ENCODE results near the gene BPIFB6.

Gene BPIFB6

DNA sequence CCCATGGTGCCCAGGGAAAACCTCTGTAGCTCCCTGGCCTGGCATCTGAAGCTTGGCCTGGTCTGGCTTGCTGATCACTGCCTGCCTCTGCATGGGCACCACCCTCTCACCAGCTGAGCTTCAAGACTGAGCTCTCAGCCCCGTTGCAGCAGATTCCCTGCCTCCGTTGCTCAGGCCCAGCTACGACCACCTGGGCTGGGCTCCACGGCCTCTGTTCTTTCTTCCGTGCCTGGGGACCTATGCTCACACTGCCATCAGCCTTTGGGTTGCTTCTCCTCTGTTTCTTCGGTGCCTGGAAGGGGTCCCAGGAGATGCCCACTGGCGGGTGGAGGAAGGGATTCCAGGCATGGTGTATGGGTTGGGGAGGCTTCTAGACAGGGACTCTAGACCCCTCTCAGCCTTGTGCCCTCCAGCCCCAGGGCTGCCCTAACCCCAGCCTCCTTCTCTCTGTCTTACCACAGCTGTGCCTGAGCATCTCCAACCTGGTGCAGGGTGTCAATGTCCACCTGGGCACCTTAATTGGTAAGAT lies 14.8 kb upstream of the BPIFB6 start:
- DNase-seq = no peak

GRCh38 chr20:33017542-33017941 lies 13.9 kb upstream of the BPIFB6 start:
- no peak for DNase-seq

- no peak for DNase-seq
Observed at GRCh38 chr20:33018169-33018931, 13.1 kb upstream of the BPIFB6 start.

DNA sequence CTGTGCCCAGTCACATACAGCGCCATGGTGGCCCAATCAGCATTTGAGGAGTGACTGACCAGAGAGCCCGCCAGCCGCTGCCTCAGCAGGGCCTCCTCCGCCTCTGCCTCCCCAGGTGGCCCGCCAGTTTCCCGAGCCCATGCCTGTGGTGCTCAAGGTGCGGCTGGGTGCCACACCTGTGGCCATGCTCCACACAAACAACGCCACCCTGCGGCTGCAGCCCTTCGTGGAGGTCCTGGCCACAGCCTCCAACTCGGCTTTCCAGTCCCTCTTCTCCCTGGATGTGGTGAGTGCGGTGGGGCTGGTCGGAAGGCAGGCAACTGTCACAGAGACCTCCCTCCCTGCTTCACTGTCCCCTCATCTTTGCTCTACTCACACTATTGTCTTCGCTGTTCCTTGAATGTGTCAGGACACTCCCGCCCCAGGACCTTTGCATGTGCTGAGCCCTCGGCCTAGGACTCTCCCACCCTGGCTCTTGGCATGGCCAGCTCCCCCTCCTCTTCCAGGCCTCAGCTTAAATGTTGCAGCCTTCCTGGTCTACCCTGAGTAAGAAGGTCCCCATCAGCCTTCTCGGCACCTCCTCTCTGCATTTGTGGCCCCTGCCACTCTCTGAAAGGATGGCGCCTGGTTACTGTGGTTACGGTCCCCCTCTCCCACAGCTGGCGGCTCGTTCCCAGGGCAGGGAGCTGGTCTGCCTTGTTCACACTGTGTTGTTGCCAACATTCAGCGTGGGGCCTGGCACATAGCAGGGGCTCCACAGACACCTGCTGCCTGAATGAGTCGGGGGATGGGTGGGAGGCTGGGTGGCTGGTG lies 11.8 kb upstream of the BPIFB6 start:
- DNase-seq = no peak

GRCh38 chr20:33020278-33021161 lies 10.9 kb upstream of the BPIFB6 start:
- DNase-seq = no peak

DNA sequence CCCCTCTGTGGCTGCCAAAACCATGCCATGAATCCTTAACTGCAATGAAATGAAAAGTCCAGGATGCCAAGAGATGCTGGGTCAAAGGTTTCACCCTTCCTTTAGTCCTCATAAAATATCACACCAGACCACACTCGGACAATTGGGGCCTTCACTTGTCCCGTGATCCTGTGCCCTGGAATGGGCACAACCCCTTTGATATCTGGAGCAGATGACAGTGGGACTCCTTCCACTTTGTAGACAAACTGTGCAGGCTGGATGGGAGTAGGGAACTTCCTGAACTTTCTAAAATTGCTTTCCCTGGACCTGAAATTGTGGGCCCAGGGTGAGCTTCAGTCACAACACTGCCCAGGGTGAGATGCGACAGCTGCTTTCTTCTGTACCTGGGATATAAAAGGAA lies 9.6 kb upstream of the BPIFB6 start:
- no peak for DNase-seq

- no peak for DNase-seq
Observed at GRCh38 chr20:33022289-33022688, 9.2 kb upstream of the BPIFB6 start.

DNA sequence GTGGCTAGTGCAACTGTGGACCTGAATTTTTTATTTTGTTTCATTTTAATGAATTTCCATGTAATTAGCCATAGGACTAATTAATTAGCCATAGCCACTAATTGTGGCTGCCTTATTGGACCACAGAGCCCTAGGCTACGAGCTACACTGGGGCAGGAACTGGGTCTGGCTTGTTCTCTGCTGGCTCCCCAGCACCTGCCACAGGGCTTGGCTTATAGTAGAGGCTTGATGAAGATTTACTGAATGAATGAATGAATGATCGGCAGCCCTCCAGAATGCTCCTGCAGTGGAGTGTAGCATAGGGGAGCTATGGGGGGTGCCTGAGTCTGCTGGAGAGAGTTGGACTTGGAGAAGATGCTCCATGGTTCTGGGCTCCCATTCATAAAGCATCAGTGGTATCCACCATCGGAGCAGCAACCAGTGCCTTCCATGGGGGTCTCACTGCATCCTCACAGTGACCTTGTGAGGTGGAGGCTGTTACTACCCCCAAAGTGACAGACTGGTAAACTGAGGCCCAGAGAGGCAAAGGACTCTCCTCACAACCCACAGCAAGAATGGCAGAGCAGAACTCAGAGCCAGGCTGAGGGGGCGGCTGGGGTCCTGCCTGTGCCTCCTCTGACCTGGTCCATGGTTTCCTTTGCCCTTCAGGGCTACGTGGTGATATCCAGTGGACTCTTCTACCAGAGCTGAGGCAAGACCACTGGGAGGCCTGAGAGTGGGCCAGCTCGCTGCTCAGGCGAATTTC lies 8.6 kb upstream of the BPIFB6 start:
- DNase-seq = no peak

- DNase-seq = no peak
Observed at GRCh38 chr20:33023439-33024242, 7.8 kb upstream of the BPIFB6 start.

DNA sequence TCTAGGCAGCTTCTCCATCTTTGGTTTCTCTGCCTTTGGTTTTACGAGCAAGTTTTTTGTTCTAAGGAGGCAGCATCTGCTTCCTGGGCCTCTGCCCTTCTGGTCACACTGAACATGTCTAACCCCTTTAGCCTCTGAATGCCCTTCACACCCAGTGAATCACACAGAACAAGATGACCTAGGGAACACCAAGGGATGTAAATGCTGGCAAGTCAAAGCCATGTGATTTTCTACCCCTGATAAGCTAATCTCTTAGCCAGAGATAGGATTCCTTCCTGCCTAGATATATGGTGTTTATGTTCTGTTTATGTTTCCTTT lies 7.2 kb upstream of the BPIFB6 start:
- no peak for DNase-seq

GRCh38 chr20:33024609-33025317 lies 6.7 kb upstream of the BPIFB6 start:
- no peak for DNase-seq

DNA sequence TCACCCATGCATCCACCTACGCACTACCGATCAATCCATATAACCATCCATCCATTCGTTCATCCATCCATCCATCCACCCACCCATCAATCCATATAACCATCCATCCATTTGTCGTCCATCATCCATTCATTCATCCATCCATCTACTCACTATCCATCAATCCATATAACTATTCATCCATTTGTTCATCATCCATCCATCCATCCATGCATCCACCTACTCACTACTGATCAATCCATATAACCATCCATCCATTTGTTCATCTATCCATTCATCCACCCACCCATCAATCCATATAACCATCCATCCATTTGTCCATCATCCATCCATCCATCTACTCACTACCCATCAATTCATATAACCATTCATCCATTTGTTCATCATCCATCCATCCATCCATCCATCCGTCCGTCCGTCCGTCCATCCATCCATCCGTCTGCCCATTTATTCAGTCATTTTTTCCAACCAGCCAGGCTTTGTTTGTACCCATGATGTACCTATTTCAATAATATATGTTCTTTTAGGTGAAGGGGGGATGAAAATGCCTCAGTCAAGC lies 6.1 kb upstream of the BPIFB6 start:
- DNase-seq = no peak

DNA sequence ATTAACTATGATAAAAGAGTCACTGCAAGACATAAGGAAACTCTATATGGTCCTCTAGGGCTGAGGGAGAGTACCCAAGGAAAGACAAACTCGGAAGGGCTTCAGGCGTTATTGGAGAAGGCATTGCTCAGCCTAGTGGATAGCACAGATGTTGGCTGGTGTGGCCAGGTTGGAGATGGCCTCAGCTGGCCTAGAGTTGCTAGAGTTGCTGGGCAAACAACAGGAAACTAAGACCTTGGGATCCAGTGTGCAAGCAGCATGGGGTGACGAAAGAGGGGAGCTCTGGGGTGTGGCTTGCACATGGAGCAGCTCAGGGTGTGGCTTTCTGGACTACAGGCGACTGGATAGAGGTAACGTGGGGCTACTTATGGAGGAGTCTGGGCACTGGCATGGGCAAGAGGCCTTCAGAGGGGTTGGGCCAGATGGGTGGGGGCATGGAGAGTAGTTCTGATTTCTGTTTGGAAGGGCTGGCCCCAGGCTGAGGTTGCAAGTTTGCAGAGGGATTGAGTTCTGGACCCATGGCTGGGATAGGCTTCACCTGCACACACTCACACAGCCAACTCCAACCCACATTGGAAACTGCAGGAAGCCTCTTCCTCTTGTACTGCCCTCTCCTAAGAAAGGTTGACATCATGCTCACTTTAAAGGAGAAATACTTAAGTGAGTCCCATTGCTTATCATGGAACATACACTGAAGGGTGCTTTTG lies 5.2 kb upstream of the BPIFB6 start:
- no peak for DNase-seq

DNA sequence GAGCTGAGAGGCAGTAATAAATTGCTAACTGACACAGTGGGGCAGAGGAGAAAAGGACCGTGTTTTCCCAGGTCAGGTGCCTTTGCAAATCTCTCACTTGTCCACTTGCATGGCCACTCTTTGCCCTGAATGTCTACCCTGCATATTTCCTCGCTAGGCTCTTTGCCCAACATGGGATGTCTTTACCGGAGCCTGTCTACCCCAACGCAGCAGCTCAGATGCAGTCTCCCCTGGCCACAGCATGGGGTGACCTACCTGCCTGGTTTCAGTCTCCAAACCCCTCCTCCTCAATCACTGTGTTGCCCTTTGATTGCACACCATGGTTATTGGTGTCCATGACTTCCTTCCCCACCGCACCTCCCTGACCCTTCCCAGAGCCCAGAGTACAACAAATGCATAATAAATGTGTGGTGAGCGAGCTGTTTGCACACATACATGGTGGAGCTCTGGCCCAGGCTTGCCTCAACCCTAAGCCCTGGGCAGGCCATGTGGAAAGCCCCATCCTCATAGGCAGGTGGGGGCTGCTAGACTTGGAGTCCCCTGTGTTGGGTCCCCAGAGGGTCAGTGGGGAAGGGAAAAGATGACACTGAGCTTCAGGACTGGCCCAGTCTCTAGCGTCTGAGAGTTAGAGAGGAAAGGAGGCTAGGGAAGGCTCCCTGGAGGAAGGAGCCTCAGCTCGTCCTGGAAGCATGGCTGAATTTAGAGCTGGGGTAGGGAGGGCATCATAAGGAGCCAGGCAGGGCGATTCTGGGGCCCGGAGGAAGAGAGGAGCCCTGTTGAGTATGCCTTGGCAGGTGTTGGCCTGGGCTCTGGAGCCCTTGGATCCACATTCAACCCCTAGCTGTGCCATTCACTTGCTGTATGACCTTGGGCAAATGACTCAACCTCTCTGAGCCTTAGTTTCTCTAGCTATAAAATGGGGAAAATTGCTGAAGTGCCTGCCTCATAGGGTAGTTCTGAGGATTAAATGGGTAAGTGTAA lies 4.4 kb upstream of the BPIFB6 start:
- no peak for DNase-seq

DNA sequence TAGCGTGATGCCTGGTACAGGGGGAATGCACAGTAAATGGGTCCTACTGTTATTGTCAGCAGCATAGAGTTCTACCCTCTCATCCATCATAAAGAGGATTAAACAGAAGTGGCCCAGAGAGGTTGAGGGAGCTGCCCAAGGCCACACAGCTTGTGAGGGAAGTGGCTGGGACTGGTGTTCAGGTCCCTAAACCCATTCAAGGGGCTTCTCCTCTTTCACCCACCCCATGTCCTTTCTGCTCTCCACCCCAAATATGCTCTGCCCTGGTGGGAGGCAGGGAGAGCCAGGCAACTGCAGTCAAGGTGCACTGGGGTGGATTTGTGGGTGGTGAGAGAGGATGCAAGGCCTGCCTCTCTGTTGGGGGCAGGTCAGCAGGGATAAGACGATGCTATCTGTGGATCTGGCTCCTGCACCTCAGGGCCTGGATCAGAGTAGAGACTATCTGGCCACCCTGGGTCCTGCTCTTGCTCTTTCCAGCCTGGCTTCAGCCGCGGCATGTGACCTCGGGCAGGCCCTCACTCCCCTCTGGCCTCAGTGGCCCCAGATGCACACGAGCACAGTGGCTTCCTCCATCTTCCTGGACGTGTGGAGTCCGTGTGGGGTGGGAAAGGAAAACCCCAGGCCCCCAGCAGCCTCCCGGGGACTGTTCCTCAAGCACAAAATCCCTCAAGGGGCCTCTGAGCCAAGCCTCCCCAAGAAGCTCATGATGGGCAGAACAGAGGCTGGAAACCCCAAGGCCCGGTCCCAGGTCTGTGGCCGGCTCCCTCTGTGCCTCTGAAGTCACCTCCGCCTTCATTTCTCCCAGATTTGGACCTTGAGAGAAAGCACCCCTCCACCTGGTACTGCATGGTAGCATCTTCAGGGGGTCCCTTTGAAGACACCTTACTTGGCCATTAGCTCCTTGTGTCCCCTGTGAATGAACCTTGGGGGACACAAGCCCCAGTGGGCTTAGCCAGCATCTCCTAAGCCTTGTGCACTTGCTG lies 3.4 kb upstream of the BPIFB6 start:
- DNase-seq = no peak

- DNase-seq = no peak
Observed at GRCh38 chr20:33028875-33029274, 2.6 kb upstream of the BPIFB6 start.

- DNase-seq = no peak
Observed at GRCh38 chr20:33030076-33030475, 1.4 kb upstream of the BPIFB6 start.
